PC-3 (cell line): Measurements from ENCODE around the gene CYFIP2. TPM values are rescaled to one million over a fixed set of nuclear protein-coding genes. Genes with fewer than 3 reads are reported as not detected.
A peak's percentile ranks its signal among the peaks of the same experiment; 100 is the strongest.

Experiments
- ATAC-seq: fragments of 200-7000 bp; cut with Tn5 transposase; 2 replicates; pipeline ENCODE4 v1.9.1; 2020; ENCODE audit warnings: mild to moderate bottlenecking, moderate library complexity
- BruUV-seq: library from RNA; stranded (reverse); fragments of 400-500 nt; replicated peaks from 2 replicates; lab custom pipeline; 2021; lab: Mats Ljungman, UMichigan
- CTCF ChIA-PET: fragments of 300-600 bp; sonication (Branson Sonifier 250); formaldehyde crosslinking; loops from one replicate; lab custom pipeline; 2022; ENCODE audit warnings: antibody characterized with exemption; lab: Charles Lee
- POLR2A ChIA-PET: fragments of 300-600 bp; sonication (Branson Sonifier 250); formaldehyde crosslinking; loops from one replicate; lab custom pipeline; 2022; ENCODE audit warnings: antibody characterized with exemption; ENCODE audit not compliant: unreplicated experiment; lab: Charles Lee
- DNase-seq: peaks from one replicate; pipeline ENCODE4 v3.0.0-alpha.2; 2015
- H2AFZ ChIP-seq: fragments of 300-600 bp; sonication (generic); 2 replicates; pipeline ENCODE4 v1.6.0; 2016; ENCODE audit warnings: antibody characterized with exemption, low read length
- H3F3A ChIP-seq: fragments of 300-600 bp; sonication (generic); one replicate; pipeline ENCODE4 v1.6.0; 2017; ENCODE audit warnings: antibody characterized with exemption, low read length, control low read depth, mild to moderate bottlenecking; ENCODE audit not compliant: unreplicated experiment
- H3K27ac ChIP-seq: fragments of 300-600 bp; sonication (generic); 2 replicates; pipeline ENCODE4 v1.5.1; 2016; ENCODE audit warnings: mild to moderate bottlenecking, low read length
- H3K27me3 ChIP-seq: fragments of 300-600 bp; sonication (generic); 2 replicates; pipeline ENCODE4 v1.6.1; 2016; ENCODE audit warnings: low read length, mixed read lengths
- H3K36me3 ChIP-seq: fragments of 300-600 bp; sonication (generic); 2 replicates; pipeline ENCODE4 v1.6.1; 2016; ENCODE audit warnings: low read depth, mixed run types, low read length, mixed read lengths
- H3K4me1 ChIP-seq: fragments of 300-600 bp; sonication (generic); 2 replicates; pipeline ENCODE4 v1.5.1; 2016; ENCODE audit warnings: low read length; ENCODE audit not compliant: insufficient read depth
- H3K4me2 ChIP-seq: fragments of 300-600 bp; sonication (generic); 2 replicates; pipeline ENCODE4 v1.6.0; 2016; ENCODE audit warnings: low read length
- H3K4me3 ChIP-seq: fragments of 300-600 bp; sonication (generic); 2 replicates; pipeline ENCODE4 v1.5.1; 2016; ENCODE audit warnings: mild to moderate bottlenecking, low read length, mixed read lengths
- H3K79me2 ChIP-seq: fragments of 300-600 bp; sonication (generic); 2 replicates; pipeline ENCODE4 v1.6.1; 2017; ENCODE audit warnings: low read length, mixed read lengths
- H3K9ac ChIP-seq: fragments of 300-600 bp; sonication (generic); 2 replicates; pipeline ENCODE4 v1.6.0; 2016; ENCODE audit warnings: mild to moderate bottlenecking, low read length
- H3K9me2 ChIP-seq: fragments of 300-600 bp; sonication (generic); replicated peaks from 2 replicates; pipeline ENCODE4 v1.6.1; 2016; ENCODE audit warnings: mixed run types, low read length, mixed read lengths
- H3K9me3 ChIP-seq: fragments of 300-600 bp; sonication (generic); 2 replicates; pipeline ENCODE4 v1.6.1; 2016; ENCODE audit warnings: low read length, mixed read lengths
- H4K20me1 ChIP-seq: fragments of 300-600 bp; sonication (generic); 2 replicates; pipeline ENCODE4 v1.6.1; 2016; ENCODE audit warnings: low read length, mixed read lengths
- CTCF ChIP-seq: fragments of 300-600 bp; sonication (generic); conservative IDR thresholded peaks from 2 replicates; pipeline ENCODE4 v1.5.1; 2017; ENCODE audit warnings: antibody characterized with exemption, low read depth, mild to moderate bottlenecking, low read length
- EZH2 ChIP-seq: fragments of 300-600 bp; sonication (generic); IDR thresholded peaks from one replicate; pipeline ENCODE4 v1.6.1; 2017; ENCODE audit warnings: antibody characterized with exemption, mild to moderate bottlenecking, low read length; ENCODE audit not compliant: unreplicated experiment
- EZH2phosphoT487 ChIP-seq: fragments of 300-600 bp; sonication (generic); IDR thresholded peaks from 2 replicates; pipeline ENCODE4 v1.6.1; 2018; ENCODE audit warnings: mild to moderate bottlenecking, antibody characterized with exemption, low read length, borderline replicate concordance
- intact Hi-C: fragments of 100-400 bp; cut with micrococcal nuclease; formaldehyde crosslinking; loops from 2 replicates; pipeline ENCODE4 v1.9.0; 2023
- total RNA-seq: library from RNA; depleted of rRNA; stranded (reverse); fragments of >200 nt; gene quantifications from 2 replicates; pipeline ENCODE4 v1.2.3, GENCODE V29; 2014

The CYFIP2 gene
- total RNA-seq, 1 experiment from 2014 or later, result 36.0 TPM

GRCh38 chr5:157294407-157295091 lies 28.6 kb downstream of the CYFIP2 start:
- no peak overlapping the region for H3K27ac ChIP-seq
- peak; percentile 40 for DNase-seq
- no peaks in the 10 kb centered on the region for H4K20me1 ChIP-seq
- H3K4me3 ChIP-seq, result no peak overlapping the region
- no peak overlapping the region for H3K4me2 ChIP-seq
- no peaks in the 10 kb centered on the region for H3F3A ChIP-seq
- no peaks in the 10 kb centered on the region for H3K9me2 ChIP-seq
- H3K9ac ChIP-seq, result no peak overlapping the region
- no peak for TF ChIP-seq EZH2
- no peak for TF ChIP-seq EZH2phosphoT487
- TF ChIP-seq CTCF, result peak; percentile 60
- no peaks in the 10 kb centered on the region for H3K27me3 ChIP-seq
- intact Hi-C loops, result loop anchor here (5.0 to 10.0 kb wide), 2 partner anchors 480 to 552 kb away; no protein-coding TSS in a partner anchor
- H2AFZ ChIP-seq, result no peak overlapping the region
- no peaks in the 10 kb centered on the region for H3K9me3 ChIP-seq
- no TSS peak for BruUV-seq
- no peaks in the 10 kb centered on the region for H3K79me2 ChIP-seq
- H3K36me3 ChIP-seq, result no peaks in the 10 kb centered on the region
- CTCF ChIA-PET, result no interaction called here
- no peaks in the 10 kb centered on the region for H3K4me1 ChIP-seq
- ATAC-seq, result peak; percentile 63
- POLR2A ChIA-PET, result no interaction called here

- Histone ChIP-seq H3K9ac (no peak overlapping the region), H3K4me2 (no peak overlapping the region), H3K9me2 (no peaks in the 10 kb centered on the region), H4K20me1 (no peaks in the 10 kb centered on the region), H2AFZ (no peak overlapping the region), H3K27me3 (no peaks in the 10 kb centered on the region), H3K36me3 (no peaks in the 10 kb centered on the region), H3F3A (no peaks in the 10 kb centered on the region), H3K4me3 (no peak overlapping the region), H3K9me3 (no peaks in the 10 kb centered on the region), H3K4me1 (no peaks in the 10 kb centered on the region), H3K79me2 (no peaks in the 10 kb centered on the region), H3K27ac (no peak overlapping the region)
- ChIA-PET CTCF (no interaction called here), POLR2A (no interaction called here)
- ATAC-seq (no peak), DNase-seq (no peak)
- no peak for TF ChIP-seq CTCF
- no peak for TF ChIP-seq EZH2phosphoT487
- no peak for TF ChIP-seq EZH2
- intact Hi-C loops, result loop anchor here (10.0 kb wide), 1 partner anchor 480 kb away; no protein-coding TSS in a partner anchor
- no TSS peak for BruUV-seq
Measured at GRCh38 chr5:157295247-157295646, 29.3 kb downstream of the CYFIP2 start.

- CTCF ChIA-PET, result no interaction called here
Measured at GRCh38 chr5:157300564-157300963, 34.6 kb downstream of the CYFIP2 start.

More at GRCh38 chr5:157300564-157300963, 34.6 kb downstream of the CYFIP2 start:
- H3K9me2 ChIP-seq, result no peaks in the 10 kb centered on the region
- H3K4me2 ChIP-seq, result no peak overlapping the region
- TF ChIP-seq CTCF (no peak), EZH2 (no peak), EZH2phosphoT487 (no peak)
- DNase-seq (no peak), ATAC-seq (no peak)
- no peak overlapping the region for H2AFZ ChIP-seq
- H3K27ac ChIP-seq, result no peak overlapping the region
- BruUV-seq, result no TSS peak
- intact Hi-C loops, result loop anchor here (5.0 kb wide), 1 partner anchor 623 kb away; no protein-coding TSS in a partner anchor
- H3K4me1 ChIP-seq, result no peaks in the 10 kb centered on the region
- no peak overlapping the region for H3K9ac ChIP-seq
- POLR2A ChIA-PET, result no interaction called here
- H4K20me1 ChIP-seq, result no peaks in the 10 kb centered on the region
- no peak overlapping the region for H3K4me3 ChIP-seq
- H3K27me3 ChIP-seq, result no peaks in the 10 kb centered on the region
- H3F3A ChIP-seq, result no peaks in the 10 kb centered on the region
- H3K9me3 ChIP-seq, result no peaks in the 10 kb centered on the region
- H3K36me3 ChIP-seq, result no peaks in the 10 kb centered on the region
- no peaks in the 10 kb centered on the region for H3K79me2 ChIP-seq
